ENCODE results near the gene KCNE2. TPM values are rescaled to one million over a fixed set of nuclear protein-coding genes. Genes with fewer than 3 reads are reported as not detected.

Gene KCNE2
- total and polyA plus RNA-seq, 2 experiments from 2014 or later, result 0.33 TPM; not detected in 1

GRCh38 chr21:34344584-34344983, 19.2 kb upstream of the KCNE2 start:
- H3K27ac ChIP-seq, result no peak overlapping the region
- TF ChIP-seq EZH2 (IDR thresholded peaks at IDR 0.05; ENCODE audit: insufficient read depth, poor library complexity, severe bottlenecking) (no peak), EZH2phosphoT487 (IDR thresholded peaks at IDR 0.05; ENCODE audit: insufficient read depth, low read depth) (no peak)
- DNase-seq, result peak; percentile 10

GRCh38 chr21:34345091-34345871, 18.5 kb upstream of the KCNE2 start:
- no peaks in the 10 kb centered on the region for H4K20me1 ChIP-seq (ENCODE audit: insufficient read depth)
- H3K36me3 ChIP-seq (ENCODE audit: low read depth), result no peaks in the 10 kb centered on the region
- WGBS, 2 experiments (ENCODE audit: low coverage in 1 of 2, low lambda C conversion rate in 2 of 2, missing lambda C conversion rate in 2 of 2), result 35% methylated on average over 13 to 15 of the region's 15 CpGs
- no peaks in the 10 kb centered on the region for H3K79me2 ChIP-seq (ENCODE audit: insufficient read depth)
- peaks cover 12% of the 10 kb centered on the region for H3K4me1 ChIP-seq (ENCODE audit: insufficient read depth)
- in situ Hi-C loops (cut with MboI), result no loop called here
- TF ChIP-seq EZH2 (IDR thresholded peaks at IDR 0.05; ENCODE audit: insufficient read depth, poor library complexity, severe bottlenecking), result no peak
- no peak for TF ChIP-seq EZH2phosphoT487 (IDR thresholded peaks at IDR 0.05; ENCODE audit: insufficient read depth, low read depth)
- H3K4me3 ChIP-seq, result no peak overlapping the region
- peaks cover 3% of the 10 kb centered on the region; the same call in 1 of the 2 replicates for H3K27me3 ChIP-seq (replicated peaks; ENCODE audit: insufficient read depth)
- H3K27ac ChIP-seq, result no peak overlapping the region
- peak; percentile 55 for DNase-seq
- no peak overlapping the region for H3K9ac ChIP-seq
- peak overlapping the region; percentile 35 for H3K4me2 ChIP-seq (ENCODE audit: unreplicated experiment)
- no peaks in the 10 kb centered on the region for H3K9me2 ChIP-seq (ENCODE audit: insufficient read depth)
- H3K9me3 ChIP-seq (ENCODE audit: low read depth), result no peaks in the 10 kb centered on the region
- H2AFZ ChIP-seq, result peak overlapping the region; percentile 70
- 0 out of 2 replicates have a peak, but pooled peaks cover 3% of the 10 kb centered on the region for H3F3A ChIP-seq (ENCODE audit: insufficient read depth)

More at GRCh38 chr21:34344584-34344983, 19.2 kb upstream of the KCNE2 start:
- Histone ChIP-seq H2AFZ (no peak overlapping the region), H3F3A (ENCODE audit: insufficient read depth) (0 out of 2 replicates have a peak, but pooled peaks cover 3% of the 10 kb centered on the region), H3K36me3 (ENCODE audit: low read depth) (no peaks in the 10 kb centered on the region), H3K79me2 (ENCODE audit: insufficient read depth) (no peaks in the 10 kb centered on the region), H3K9me2 (ENCODE audit: insufficient read depth) (no peaks in the 10 kb centered on the region), H3K9ac (no peak overlapping the region), H3K9me3 (ENCODE audit: low read depth) (no peaks in the 10 kb centered on the region), H3K27me3 (replicated peaks; ENCODE audit: insufficient read depth) (peaks cover 3% of the 10 kb centered on the region; the same call in 1 of the 2 replicates), H3K4me1 (ENCODE audit: insufficient read depth) (peaks cover 12% of the 10 kb centered on the region), H4K20me1 (ENCODE audit: insufficient read depth) (no peaks in the 10 kb centered on the region), H3K4me3 (no peak overlapping the region), H3K4me2 (ENCODE audit: unreplicated experiment) (no peak overlapping the region)
- in situ Hi-C loops (cut with MboI), result no loop called here
- WGBS, 2 experiments (ENCODE audit: low coverage in 1 of 2, low lambda C conversion rate in 2 of 2, missing lambda C conversion rate in 2 of 2), result 85% methylated on average over 5 of the region's 5 CpGs

GRCh38 chr21:34345892-34346291, 17.9 kb upstream of the KCNE2 start:
- in situ Hi-C loops (cut with MboI), result no loop called here
- H3K36me3 ChIP-seq (ENCODE audit: low read depth), result no peaks in the 10 kb centered on the region
- H2AFZ ChIP-seq, result peak overlapping the region; percentile 70
- H3K79me2 ChIP-seq (ENCODE audit: insufficient read depth), result no peaks in the 10 kb centered on the region
- H3K4me3 ChIP-seq, result no peak overlapping the region
- peaks cover 3% of the 10 kb centered on the region; the same call in 1 of the 2 replicates for H3K27me3 ChIP-seq (replicated peaks; ENCODE audit: insufficient read depth)
- H3F3A ChIP-seq (ENCODE audit: insufficient read depth), result 0 out of 2 replicates have a peak, but pooled peaks cover 3% of the 10 kb centered on the region
- peaks cover 12% of the 10 kb centered on the region for H3K4me1 ChIP-seq (ENCODE audit: insufficient read depth)
- H4K20me1 ChIP-seq (ENCODE audit: insufficient read depth), result no peaks in the 10 kb centered on the region
- no peak overlapping the region for H3K27ac ChIP-seq
- H3K9ac ChIP-seq, result no peak overlapping the region
- H3K9me3 ChIP-seq (ENCODE audit: low read depth), result no peaks in the 10 kb centered on the region
- peak overlapping the region; percentile 35 for H3K4me2 ChIP-seq (ENCODE audit: unreplicated experiment)
- DNase-seq, result peak; percentile 26
- no peak for TF ChIP-seq EZH2phosphoT487 (IDR thresholded peaks at IDR 0.05; ENCODE audit: insufficient read depth, low read depth)
- TF ChIP-seq EZH2 (IDR thresholded peaks at IDR 0.05; ENCODE audit: insufficient read depth, poor library complexity, severe bottlenecking), result no peak
- H3K9me2 ChIP-seq (ENCODE audit: insufficient read depth), result no peaks in the 10 kb centered on the region
- 29 to 41% methylated on average over 10 of the region's 10 CpGs for WGBS, 2 experiments (ENCODE audit: low coverage in 1 of 2, low lambda C conversion rate in 2 of 2, missing lambda C conversion rate in 2 of 2)

- in situ Hi-C loops (cut with MboI), result no loop called here
- Histone ChIP-seq H3K27me3 (replicated peaks; ENCODE audit: insufficient read depth) (peaks cover 6% of the 10 kb centered on the region), H3K27ac (no peak overlapping the region), H3K4me1 (ENCODE audit: insufficient read depth) (peaks cover 12% of the 10 kb centered on the region), H3K36me3 (ENCODE audit: low read depth) (no peaks in the 10 kb centered on the region), H3F3A (ENCODE audit: insufficient read depth) (0 out of 2 replicates have a peak, but pooled peaks cover 3% of the 10 kb centered on the region), H3K4me2 (ENCODE audit: unreplicated experiment) (no peak overlapping the region), H3K4me3 (no peak overlapping the region), H4K20me1 (ENCODE audit: insufficient read depth) (no peaks in the 10 kb centered on the region), H3K9me2 (ENCODE audit: insufficient read depth) (no peaks in the 10 kb centered on the region), H2AFZ (no peak overlapping the region), H3K9ac (no peak overlapping the region), H3K9me3 (ENCODE audit: low read depth) (no peaks in the 10 kb centered on the region), H3K79me2 (ENCODE audit: insufficient read depth) (no peaks in the 10 kb centered on the region)
- no peak for DNase-seq
- TF ChIP-seq EZH2 (IDR thresholded peaks at IDR 0.05; ENCODE audit: insufficient read depth, poor library complexity, severe bottlenecking), result no peak
- TF ChIP-seq EZH2phosphoT487 (IDR thresholded peaks at IDR 0.05; ENCODE audit: insufficient read depth, low read depth), result no peak
- WGBS, 2 experiments (ENCODE audit: low coverage in 1 of 2, low lambda C conversion rate in 2 of 2, missing lambda C conversion rate in 2 of 2), result 47 to 55% methylated on average over 5 of the region's 5 CpGs
Measured at GRCh38 chr21:34348890-34349519, 14.8 kb upstream of the KCNE2 start.
